Thyroid gland (tissue), 4 donors: ENCODE measurements around the gene INPP5B.

ENCODE experiments used
- CTCF ChIP-seq, 6 experiments: fragments of 200-600 bp in 3 of 6; fragments of 450-650 bp in 3 of 6; sonication (generic) in 3 of 6; IDR thresholded peaks; one replicate each; pipeline ENCODE4 v1.5.1; 2016 to 2019; ENCODE audit warnings: antibody characterized with exemption in 6 of 6, mild to moderate bottlenecking in 2 of 6, inconsistent platforms in 1 of 6, moderate library complexity in 1 of 6
- POLR2A ChIP-seq, 2 donors: fragments of 450-650 bp; IDR thresholded peaks; one replicate each; pipeline ENCODE4 v1.6.1; 2017; ENCODE audit warnings: antibody characterized with exemption in 2 of 2, mild to moderate bottlenecking in 2 of 2, moderate library complexity in 1 of 2

DNA sequence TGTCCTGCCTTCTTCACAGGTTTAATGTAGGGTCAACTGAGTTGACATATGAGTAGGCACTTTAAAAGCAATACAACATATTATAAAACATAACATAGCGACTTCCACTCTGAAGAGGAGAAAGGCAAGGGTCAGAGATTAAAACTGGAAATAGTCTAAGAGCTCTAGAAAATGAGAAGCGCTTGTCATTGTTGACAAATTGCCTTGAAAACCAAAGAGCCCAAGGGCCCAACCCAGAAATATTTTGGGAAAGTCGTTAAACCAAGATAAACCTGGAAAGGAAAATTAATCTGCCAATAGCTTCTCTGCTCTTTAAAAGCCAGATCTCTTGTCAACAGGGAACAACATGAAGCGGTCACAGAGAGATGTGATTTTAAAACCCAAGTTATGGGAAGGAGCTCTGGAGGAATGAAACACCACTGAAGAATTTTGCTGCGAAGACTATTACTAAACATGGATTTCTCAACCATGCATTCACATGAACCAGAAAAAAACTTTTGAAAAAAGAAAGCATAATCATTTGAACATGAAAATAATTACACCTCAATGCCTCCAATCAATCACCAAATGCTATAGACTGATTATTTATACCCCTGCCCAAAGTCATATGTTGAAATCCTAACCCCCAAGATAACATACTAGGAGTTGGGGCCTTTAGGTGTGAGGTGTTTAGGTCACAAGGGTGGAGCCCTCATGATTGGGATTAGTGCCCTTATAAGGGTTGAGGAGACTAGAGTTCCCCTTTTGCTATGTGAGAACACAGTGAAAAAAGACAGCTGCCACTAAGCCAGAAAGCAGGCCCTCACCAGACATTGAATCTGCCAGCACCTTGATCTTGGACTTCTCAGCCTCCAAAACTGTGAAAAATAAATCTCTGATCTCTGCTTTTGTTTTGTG is 54.5 kb downstream of the INPP5B start:
- TF ChIP-seq CTCF (IDR thresholded peaks at IDR 0.05) (no peak), POLR2A (IDR thresholded peaks at IDR 0.05) (no peak)
